Tibial nerve (tissue), 4 donors: Measurements from ENCODE around the gene DEGS1. TPM values are rescaled to one million over a fixed set of nuclear protein-coding genes. Genes with fewer than 3 reads are reported as not detected.

Source experiments
- DNase-seq, 2 donors: peaks; one replicate each; pipeline ENCODE4 v3.0.0-alpha.2; 2019; ENCODE audit warnings: low spot score in 2 of 2
- H3K27ac ChIP-seq, 4 donors: fragments of 200-600 bp; sonication (generic) in 3 of 4; one replicate each; pipeline ENCODE4 v1.5.1; 2017 to 2019; ENCODE audit warnings: mild to moderate bottlenecking in 1 of 4
- H3K27me3 ChIP-seq, 2 donors: fragments of 200-600 bp; sonication (generic) in 1 of 2; one replicate each; pipeline versions ENCODE4 v1.5.1 to v1.6.0; 2017 to 2019
- H3K36me3 ChIP-seq, 3 donors: fragments of 200-600 bp; sonication (generic); one replicate each; pipeline ENCODE4 v1.5.1; 2018 to 2019
- H3K4me1 ChIP-seq, 4 donors: fragments of 200-600 bp; sonication (generic) in 3 of 4; one replicate each; pipeline ENCODE4 v1.5.1; 2017 to 2019
- H3K4me3 ChIP-seq, 4 donors: fragments of 200-600 bp; sonication (generic) in 3 of 4; one replicate each; pipeline ENCODE4 v1.5.1; 2017 to 2019; ENCODE audit warnings: mild to moderate bottlenecking in 1 of 4, moderate library complexity in 1 of 4
- H3K9me3 ChIP-seq, 4 donors: fragments of 200-600 bp; sonication (generic) in 3 of 4; one replicate each; pipeline ENCODE4 v1.5.1; 2017 to 2019
- CTCF ChIP-seq, 5 experiments: fragments of 200-600 bp in 3 of 5; fragments of 450-650 bp in 2 of 5; sonication (generic) in 3 of 5; IDR thresholded peaks; one replicate each; pipeline ENCODE4 v1.5.1; 2016 to 2019; ENCODE audit warnings: antibody characterized with exemption in 5 of 5, mild to moderate bottlenecking in 3 of 5, moderate library complexity in 2 of 5
- EP300 ChIP-seq, 2 donors: sonication (generic); formaldehyde crosslinking; IDR thresholded peaks; one replicate each; pipeline ENCODE4 v1.6.1; 2017; ENCODE audit warnings: antibody characterized with exemption in 2 of 2, mild to moderate bottlenecking in 1 of 2
- POLR2A ChIP-seq, 2 donors: fragments of 450-650 bp; IDR thresholded peaks; one replicate each; pipeline ENCODE4 v1.6.1; 2017; ENCODE audit warnings: antibody characterized with exemption in 2 of 2, mild to moderate bottlenecking in 2 of 2, moderate library complexity in 2 of 2
- WGBS, 2 donors: methylation state at CpG; one replicate each; pipeline ENCODE4 v1.1.5; 2018; 5-methylcytosine and 5-hydroxymethylcytosine counted together
- total RNA-seq, 4 donors: library from RNA; depleted of rRNA; stranded (reverse); fragments of >200 nt; gene quantifications; one replicate each; pipeline ENCODE4 v1.1.0, GENCODE V29; 2016

The DEGS1 gene
- 100 to 1,000 TPM in 1 of 4 donors, 10 to 100 TPM in 3; 59.1 to 108 (median 76.7) TPM for total RNA-seq

- Histone ChIP-seq H3K27ac (peak within 1 kb of the TSS; percentile 64 to 97 (median 94)), H3K4me3 (peak within 1 kb of the TSS; percentile 70 to 92 (median 80)), H3K36me3 (no peaks in the 10 kb centered on the region), H3K27me3 (no peaks in the 10 kb centered on the region), H3K4me1 (peaks cover 0 to 31% (median 9%) of the 10 kb centered on the region in 4 donors), H3K9me3 (no peaks in the 10 kb centered on the region)
- DNase-seq = peak; percentile 64 to 68
- 0% methylated on average over 17 to 69 of the region's 94 CpGs for WGBS, 2 donors
- TF ChIP-seq EP300 (IDR thresholded peaks at IDR 0.05) (peak in 1 of 2 donors; percentile 85), POLR2A (IDR thresholded peaks at IDR 0.05) (peak; percentile 88 to 93), CTCF (IDR thresholded peaks at IDR 0.05) (peak in 2 of 5 experiments; percentile 5 to 27)
Measured at GRCh38 chr1:224182866-224183590, at the start of gene DEGS1. DEGS1 (plus strand) TSS chr1:224183240; CDS start chr1:224183337, 97 bp downstream.

- peaks cover 0 to 3% (median 0%) of the 10 kb centered on the region in 4 donors for H3K9me3 ChIP-seq
- DNase-seq = no peak
- H3K4me1 ChIP-seq = no peaks in the 10 kb centered on the region
- H3K27ac ChIP-seq = no peak overlapping the region
- H3K4me3 ChIP-seq = no peak overlapping the region
- 68 to 76% methylated on average over 5 of the region's 5 CpGs for WGBS, 2 donors
- TF ChIP-seq POLR2A (IDR thresholded peaks at IDR 0.05) (no peak), CTCF (IDR thresholded peaks at IDR 0.05) (no peak)
- H3K27me3 ChIP-seq = no peaks in the 10 kb centered on the region
- H3K36me3 ChIP-seq = peaks cover 7 to 77% (median 22%) of the 10 kb centered on the region in 3 donors
Measured at GRCh38 chr1:224133741-224134299, 49.2 kb upstream of the DEGS1 start.

GRCh38 chr1:224137518-224137917 is 45.5 kb upstream of the DEGS1 start:
- no peaks in the 10 kb centered on the region for H3K9me3 ChIP-seq
- H3K27ac ChIP-seq = no peak overlapping the region
- H3K27me3 ChIP-seq = no peaks in the 10 kb centered on the region
- H3K36me3 ChIP-seq = peaks cover 3 to 81% (median 5%) of the 10 kb centered on the region in 3 donors
- H3K4me3 ChIP-seq = no peak overlapping the region
- no peak for TF ChIP-seq CTCF (IDR thresholded peaks at IDR 0.05)
- no peak for TF ChIP-seq POLR2A (IDR thresholded peaks at IDR 0.05)
- TF ChIP-seq EP300 (IDR thresholded peaks at IDR 0.05) = no peak
- DNase-seq = no peak
- no peaks in the 10 kb centered on the region for H3K4me1 ChIP-seq

- TF ChIP-seq CTCF (IDR thresholded peaks at IDR 0.05) (no peak), EP300 (IDR thresholded peaks at IDR 0.05) (no peak), POLR2A (IDR thresholded peaks at IDR 0.05) (no peak)
- Histone ChIP-seq H3K9me3 (no peaks in the 10 kb centered on the region), H3K27ac (no peak overlapping the region), H3K4me3 (no peak overlapping the region), H3K27me3 (no peaks in the 10 kb centered on the region), H3K4me1 (no peaks in the 10 kb centered on the region), H3K36me3 (peaks cover 3 to 81% (median 5%) of the 10 kb centered on the region in 3 donors)
- WGBS, 2 donors = 75 to 76% methylated on average over 3 of the region's 3 CpGs
- DNase-seq = no peak
Measured at GRCh38 chr1:224138198-224138597, 44.8 kb upstream of the DEGS1 start.

- no peaks in the 10 kb centered on the region for H3K9me3 ChIP-seq
- no peak overlapping the region for H3K27ac ChIP-seq
- TF ChIP-seq CTCF (IDR thresholded peaks at IDR 0.05) (no peak), EP300 (IDR thresholded peaks at IDR 0.05) (no peak), POLR2A (IDR thresholded peaks at IDR 0.05) (no peak)
- H3K4me1 ChIP-seq = no peaks in the 10 kb centered on the region
- peaks cover 3 to 77% (median 5%) of the 10 kb centered on the region in 3 donors for H3K36me3 ChIP-seq
- 84 to 94% methylated on average over 3 of the region's 3 CpGs for WGBS, 2 donors
- no peaks in the 10 kb centered on the region for H3K27me3 ChIP-seq
- no peak overlapping the region for H3K4me3 ChIP-seq
- DNase-seq = no peak
Measured at GRCh38 chr1:224141693-224142092, 41.3 kb upstream of the DEGS1 start.
